Breast epithelium (tissue), 3 donors: ENCODE results near the gene PTBP1.

ENCODE experiments used
- CTCF ChIP-seq, 3 donors: fragments of 450-650 bp; IDR thresholded peaks; one replicate each; pipeline ENCODE4 v1.5.1; 2016 to 2017; ENCODE audit warnings: antibody characterized with exemption in 3 of 3, mild to moderate bottlenecking in 3 of 3, moderate library complexity in 3 of 3
- POLR2A ChIP-seq: fragments of 450-650 bp; IDR thresholded peaks from one replicate; pipeline ENCODE4 v1.6.1; 2016; ENCODE audit warnings: antibody characterized with exemption, mild to moderate bottlenecking, moderate library complexity

GRCh38 chr19:843180-843835 lies 46.1 kb downstream of the PTBP1 start:
- TF ChIP-seq CTCF (IDR thresholded peaks at IDR 0.05) (peak in 1 of 3 donors; percentile 32), POLR2A (no peak)
